HEK293T (cell line): ENCODE measurements around the gene TBC1D14.

Source experiments
- CTCF ChIA-PET: fragments of 350-600 bp; formaldehyde crosslinking; extraction: SDS; loops from one replicate; lab custom pipeline; 2021; ENCODE audit warnings: antibody characterized with exemption, inconsistent platforms; lab: Yijun Ruan, JAX
- POLR2A ChIA-PET: fragments of 350-600 bp; formaldehyde crosslinking; extraction: SDS; loops from one replicate; lab custom pipeline; 2020; ENCODE audit warnings: antibody characterized with exemption, inconsistent platforms; lab: Yijun Ruan, JAX
- DNase-seq: peaks from one replicate; pipeline ENCODE4 v3.0.0; 2012; ENCODE audit warnings: mixed read lengths; ENCODE audit errors: extremely low spot score
- ARNT ChIP-seq: fragments of 450-650 bp; IDR thresholded peaks from 2 replicates; pipeline ENCODE4 v1.6.1; 2017; ENCODE audit warnings: mild to moderate bottlenecking
- BHLHE40 ChIP-seq: fragments of 450-650 bp; IDR thresholded peaks from 2 replicates; pipeline ENCODE4 v1.6.1; 2016; ENCODE audit warnings: mild to moderate bottlenecking, moderate library complexity, borderline replicate concordance
- CTBP1 ChIP-seq: fragments of 450-650 bp; IDR thresholded peaks from 2 replicates; pipeline ENCODE4 v1.6.1; 2016; ENCODE audit warnings: borderline replicate concordance
- ELF4 ChIP-seq: fragments of 450-650 bp; IDR thresholded peaks from 2 replicates; pipeline ENCODE4 v1.6.1; 2017; ENCODE audit warnings: antibody characterized with exemption
- FOXA1 ChIP-seq: fragments of 450-650 bp; IDR thresholded peaks from 2 replicates; pipeline ENCODE4 v1.6.1; 2016; ENCODE audit warnings: mild to moderate bottlenecking
- FOXK2 ChIP-seq: fragments of 450-650 bp; IDR thresholded peaks from 2 replicates; pipeline ENCODE4 v1.6.1; 2016; ENCODE audit warnings: mild to moderate bottlenecking
- FOXM1 ChIP-seq: fragments of 450-650 bp; IDR thresholded peaks from 2 replicates; pipeline ENCODE4 v1.6.1; 2017; ENCODE audit warnings: mild to moderate bottlenecking, borderline replicate concordance
- HDGF ChIP-seq: fragments of 450-650 bp; IDR thresholded peaks from 2 replicates; pipeline ENCODE4 v1.6.1; 2017; ENCODE audit warnings: antibody characterized with exemption, borderline replicate concordance
- L3MBTL2 ChIP-seq: fragments of 450-650 bp; conservative IDR thresholded peaks from 2 replicates; pipeline ENCODE4 v1.6.1; 2016; ENCODE audit warnings: mild to moderate bottlenecking
- LEF1 ChIP-seq: fragments of 450-650 bp; IDR thresholded peaks from 2 replicates; pipeline ENCODE4 v1.6.1; 2017; ENCODE audit warnings: mild to moderate bottlenecking, borderline replicate concordance
- NFRKB ChIP-seq: fragments of 450-650 bp; IDR thresholded peaks from 2 replicates; pipeline ENCODE4 v1.6.1; 2016; ENCODE audit warnings: mild to moderate bottlenecking, moderate library complexity
- PKNOX1 ChIP-seq: fragments of 450-650 bp; IDR thresholded peaks from 2 replicates; pipeline ENCODE4 v1.6.1; 2016
- SP1 ChIP-seq: fragments of 450-650 bp; IDR thresholded peaks from 2 replicates; pipeline ENCODE4 v1.6.1; 2017
- SUZ12 ChIP-seq: fragments of 450-650 bp; IDR thresholded peaks from 2 replicates; pipeline ENCODE4 v1.6.1; 2016; ENCODE audit warnings: mild to moderate bottlenecking
- TARDBP ChIP-seq: fragments of 450-650 bp; IDR thresholded peaks from 2 replicates; pipeline ENCODE4 v1.6.1; 2016
- ZNF384 ChIP-seq: fragments of 450-650 bp; IDR thresholded peaks from 2 replicates; pipeline ENCODE4 v1.6.1; 2016

TBC1D14 gene

GRCh38 chr4:6962211-6963041 is 52.8 kb downstream of the TBC1D14 start:
- no peak for TF ChIP-seq FOXK2
- TF ChIP-seq FOXM1, result no peak
- no peak for DNase-seq
- ChIA-PET POLR2A (interaction anchor here (0.9 to 1.5 kb wide), 3 partner anchors 12 to 106 kb away, joined by 3 read pairs; partner anchors contain the start of gene GRPEL1), CTCF (interaction anchor here (1.7 kb wide), 1 partner anchor 12 kb away, joined by 9 read pairs; no protein-coding TSS in a partner anchor)

GRCh38 chr4:6963139-6963611 is 53.5 kb downstream of the TBC1D14 start:
- ChIA-PET POLR2A (interaction anchor here (1.1 to 1.5 kb wide), 2 partner anchors 11 to 54 kb away, joined by 3 read pairs; no protein-coding TSS in a partner anchor), CTCF (interaction anchor here (1.7 kb wide), 1 partner anchor 11 kb away, joined by 9 read pairs; no protein-coding TSS in a partner anchor)
- no peak for DNase-seq
- no peak for TF ChIP-seq FOXM1
- TF ChIP-seq NFRKB, result no peak
- TF ChIP-seq LEF1, result no peak
- no peak for TF ChIP-seq FOXA1
- no peak for TF ChIP-seq PKNOX1
- no peak for TF ChIP-seq SUZ12
- TF ChIP-seq ARNT, result no peak
- TF ChIP-seq BHLHE40, result no peak
- no peak for TF ChIP-seq SP1
- TF ChIP-seq FOXK2, result no peak
- TF ChIP-seq CTBP1, result no peak
- TF ChIP-seq ZNF384, result no peak
- no peak for TF ChIP-seq L3MBTL2
- no peak for TF ChIP-seq TARDBP

GRCh38 chr4:6964858-6965257 is 55.2 kb downstream of the TBC1D14 start:
- CTCF ChIA-PET, result interaction anchor here (1.6 kb wide), 1 partner anchor 10 kb away, joined by 8 read pairs; no protein-coding TSS in a partner anchor
- no peak for TF ChIP-seq FOXK2
- no peak for TF ChIP-seq NFRKB
- TF ChIP-seq ARNT, result no peak
- no peak for TF ChIP-seq FOXA1
- TF ChIP-seq FOXM1, result no peak
- no peak for TF ChIP-seq CTBP1
- no peak for TF ChIP-seq BHLHE40
- TF ChIP-seq HDGF, result no peak
- TF ChIP-seq TARDBP, result no peak
- no peak for TF ChIP-seq SUZ12
- no peak for TF ChIP-seq L3MBTL2
- no peak for TF ChIP-seq LEF1
- no peak for TF ChIP-seq ZNF384
- no peak for TF ChIP-seq ELF4
- TF ChIP-seq PKNOX1, result no peak
- TF ChIP-seq SP1, result no peak
- DNase-seq, result no peak
- POLR2A ChIA-PET, result no interaction called here

GRCh38 chr4:6965329-6965728 is 55.7 kb downstream of the TBC1D14 start:
- DNase-seq, result no peak
- CTCF ChIA-PET, result interaction anchor here (1.6 kb wide), 1 partner anchor 9 kb away, joined by 8 read pairs; no protein-coding TSS in a partner anchor
- POLR2A ChIA-PET, result interaction anchor here (1.0 kb wide), 1 partner anchor 56 kb away, joined by 4 read pairs; no protein-coding TSS in a partner anchor
- TF ChIP-seq BHLHE40, result no peak
- no peak for TF ChIP-seq NFRKB
- no peak for TF ChIP-seq HDGF
- no peak for TF ChIP-seq FOXM1
- TF ChIP-seq LEF1, result no peak
- no peak for TF ChIP-seq SUZ12
- no peak for TF ChIP-seq CTBP1
- TF ChIP-seq ZNF384, result no peak
- no peak for TF ChIP-seq FOXA1
- no peak for TF ChIP-seq TARDBP
- TF ChIP-seq ELF4, result no peak
- no peak for TF ChIP-seq L3MBTL2
- no peak for TF ChIP-seq ARNT
- no peak for TF ChIP-seq FOXK2
- TF ChIP-seq PKNOX1, result no peak
- no peak for TF ChIP-seq SP1

- no peak for DNase-seq
- ChIA-PET POLR2A (no interaction called here), CTCF (no interaction called here)
- no peak for TF ChIP-seq L3MBTL2
- no peak for TF ChIP-seq TARDBP
- no peak for TF ChIP-seq FOXA1
- no peak for TF ChIP-seq FOXK2
- no peak for TF ChIP-seq PKNOX1
- TF ChIP-seq BHLHE40, result no peak
- TF ChIP-seq NFRKB, result no peak
- TF ChIP-seq ARNT, result no peak
- TF ChIP-seq ZNF384, result no peak
- TF ChIP-seq LEF1, result no peak
- TF ChIP-seq SP1, result no peak
- TF ChIP-seq ELF4, result no peak
- no peak for TF ChIP-seq CTBP1
- no peak for TF ChIP-seq SUZ12
- no peak for TF ChIP-seq HDGF
- TF ChIP-seq FOXM1, result no peak
Measured at GRCh38 chr4:6967846-6968340, 58.3 kb downstream of the TBC1D14 start.
